ENCODE measurements around the gene SOS1. TPM values are rescaled to one million over a fixed set of nuclear protein-coding genes. Genes with fewer than 3 reads are reported as not detected.
"Not testable (repeated sequence)": the region's sequence is repeated elsewhere in the genome, so short reads cannot be mapped to it uniquely, and the experiment has no call there.

Gene SOS1
- total RNA-seq, 1 donor from 2014 or later = 44.0 TPM

GRCh38 chr2:39156107-39156506 is 35.3 kb upstream of the SOS1 start:
- H3K4me1 Mint-ChIP-seq (ENCODE audit: low read depth, unreplicated experiment) = no peaks in the 10 kb centered on the region
- DNase-seq (ENCODE audit: low read depth) (no peak), FAIRE-seq (no peak)
- H3K4me3 Mint-ChIP-seq (ENCODE audit: unreplicated experiment) = no peak overlapping the region
- no peak overlapping the region for H3K4me2 ChIP-seq (ENCODE audit: low read length)
- H3K4me1 ChIP-seq (ENCODE audit: insufficient read depth, low read length) = no peaks in the 10 kb centered on the region
- no peaks in the 10 kb centered on the region for H3K79me2 ChIP-seq (ENCODE audit: insufficient read depth, low read length)
- no peak overlapping the region for H3K4me3 ChIP-seq (ENCODE audit: insufficient read depth, low read depth, low read length)
- no peak overlapping the region for H3K9ac ChIP-seq (ENCODE audit: low read length)
- TF ChIP-seq EZH2 (IDR thresholded peaks at IDR 0.05; ENCODE audit: insufficient read depth, low read length) (no peak), CTCF (IDR thresholded peaks at IDR 0.05; ENCODE audit: insufficient read depth, low read depth, low read length) (no peak)
- H3K27ac ChIP-seq (ENCODE audit: low read depth, low read length) = no peak overlapping the region
- no peaks in the 10 kb centered on the region for H3K27me3 Mint-ChIP-seq (ENCODE audit: low read depth, unreplicated experiment)
- H3K9me3 ChIP-seq (ENCODE audit: insufficient read depth, low read depth, low read length) = no peaks in the 10 kb centered on the region
- no peak overlapping the region for H3K27ac Mint-ChIP-seq (ENCODE audit: unreplicated experiment)
- H2AFZ ChIP-seq (ENCODE audit: low read depth, low read length) = no peak overlapping the region
- H3K36me3 ChIP-seq (ENCODE audit: insufficient read depth, low read length) = no peaks in the 10 kb centered on the region
- H3K36me3 Mint-ChIP-seq (ENCODE audit: low read depth, unreplicated experiment) = no peaks in the 10 kb centered on the region
- H3K9me3 Mint-ChIP-seq (ENCODE audit: unreplicated experiment) = no peaks in the 10 kb centered on the region
- no peaks in the 10 kb centered on the region for H3K27me3 ChIP-seq (ENCODE audit: insufficient read depth, low read length)
- H4K20me1 ChIP-seq (ENCODE audit: insufficient read depth, low read length) = no peaks in the 10 kb centered on the region

- not testable (repeated sequence) for H3K79me2 ChIP-seq (ENCODE audit: insufficient read depth, low read length); H4K20me1 ChIP-seq (ENCODE audit: insufficient read depth, low read length); H3K4me1 ChIP-seq (ENCODE audit: insufficient read depth, low read length); H3K4me2 ChIP-seq (ENCODE audit: low read length); H3K9me3 ChIP-seq (ENCODE audit: insufficient read depth, low read depth, low read length); H2AFZ ChIP-seq (ENCODE audit: low read depth, low read length); H3K27me3 ChIP-seq (ENCODE audit: insufficient read depth, low read length); H3K36me3 ChIP-seq (ENCODE audit: insufficient read depth, low read length); H3K27ac Mint-ChIP-seq (ENCODE audit: unreplicated experiment); H3K4me3 ChIP-seq (ENCODE audit: insufficient read depth, low read depth, low read length); H3K9me3 Mint-ChIP-seq (ENCODE audit: unreplicated experiment); FAIRE-seq; H3K9ac ChIP-seq (ENCODE audit: low read length); H3K4me1 Mint-ChIP-seq (ENCODE audit: low read depth, unreplicated experiment); H3K36me3 Mint-ChIP-seq (ENCODE audit: low read depth, unreplicated experiment); DNase-seq (ENCODE audit: low read depth); H3K27ac ChIP-seq (ENCODE audit: low read depth, low read length); H3K4me3 Mint-ChIP-seq (ENCODE audit: unreplicated experiment); H3K27me3 Mint-ChIP-seq (ENCODE audit: low read depth, unreplicated experiment)
These were observed 34.7 kb upstream of the SOS1 start for GRCh38 chr2:39155573-39155972.

GRCh38 chr2:39154944-39155343 is 34.1 kb upstream of the SOS1 start:
- H3K36me3 ChIP-seq (ENCODE audit: insufficient read depth, low read length) = no peaks in the 10 kb centered on the region
- no peak overlapping the region for H3K4me3 ChIP-seq (ENCODE audit: insufficient read depth, low read depth, low read length)
- TF ChIP-seq CTCF (IDR thresholded peaks at IDR 0.05; ENCODE audit: insufficient read depth, low read depth, low read length) = no peak
- TF ChIP-seq EZH2 (IDR thresholded peaks at IDR 0.05; ENCODE audit: insufficient read depth, low read length) = no peak
- H3K79me2 ChIP-seq (ENCODE audit: insufficient read depth, low read length) = no peaks in the 10 kb centered on the region
- H3K9me3 Mint-ChIP-seq (ENCODE audit: unreplicated experiment) = no peaks in the 10 kb centered on the region
- H3K36me3 Mint-ChIP-seq (ENCODE audit: low read depth, unreplicated experiment) = no peaks in the 10 kb centered on the region
- no peaks in the 10 kb centered on the region for H3K4me1 Mint-ChIP-seq (ENCODE audit: low read depth, unreplicated experiment)
- no peak overlapping the region for H3K27ac Mint-ChIP-seq (ENCODE audit: unreplicated experiment)
- DNase-seq (ENCODE audit: low read depth) = no peak
- no peak overlapping the region for H3K9ac ChIP-seq (ENCODE audit: low read length)
- H2AFZ ChIP-seq (ENCODE audit: low read depth, low read length) = no peak overlapping the region
- H3K9me3 ChIP-seq (ENCODE audit: insufficient read depth, low read depth, low read length) = no peaks in the 10 kb centered on the region
- H4K20me1 ChIP-seq (ENCODE audit: insufficient read depth, low read length) = no peaks in the 10 kb centered on the region
- no peaks in the 10 kb centered on the region for H3K27me3 ChIP-seq (ENCODE audit: insufficient read depth, low read length)
- no peak overlapping the region for H3K27ac ChIP-seq (ENCODE audit: low read depth, low read length)
- H3K4me1 ChIP-seq (ENCODE audit: insufficient read depth, low read length) = no peaks in the 10 kb centered on the region
- FAIRE-seq = no peak
- no peak overlapping the region for H3K4me2 ChIP-seq (ENCODE audit: low read length)
- H3K4me3 Mint-ChIP-seq (ENCODE audit: unreplicated experiment) = no peak overlapping the region
- H3K27me3 Mint-ChIP-seq (ENCODE audit: low read depth, unreplicated experiment) = no peaks in the 10 kb centered on the region
